HepG2 (cell line): ENCODE data around the gene MFAP2. TPM values are rescaled to one million over a fixed set of nuclear protein-coding genes. Genes with fewer than 3 reads are reported as not detected.

Experiments
- AHDC1 ChIP-seq: sonication (generic); formaldehyde crosslinking; IDR thresholded peaks from 2 replicates; pipeline ENCODE4 v1.5.1; 2020; ENCODE audit warnings: mild to moderate bottlenecking, missing genetic modification reagents, borderline replicate concordance
- CC2D1A ChIP-seq: sonication (generic); formaldehyde crosslinking; IDR thresholded peaks from 2 replicates; pipeline ENCODE4 v1.8.1; 2023; ENCODE audit warnings: mild to moderate bottlenecking, missing genetic modification reagents
- GABPA ChIP-seq, 2 experiments: IDR thresholded peaks; 2 replicates each; pipeline ENCODE4 v1.6.1; 2011 to 2016; ENCODE audit warnings: low read depth in 2 of 2, low read length in 1 of 2, missing biosample characterization in 1 of 2, missing genetic modification characterization in 1 of 2
- ISL2 ChIP-seq: sonication (generic); formaldehyde crosslinking; IDR thresholded peaks from 2 replicates; pipeline ENCODE4 v1.5.0; 2020; ENCODE audit warnings: missing genetic modification reagents
- KDM3A ChIP-seq: IDR thresholded peaks from 2 replicates; pipeline ENCODE4 v1.6.1; 2018; ENCODE audit warnings: low read depth, missing compliant biosample characterization
- MZF1 ChIP-seq: sonication (generic); formaldehyde crosslinking; IDR thresholded peaks from 2 replicates; pipeline ENCODE4 v1.8.1; 2023; ENCODE audit warnings: mild to moderate bottlenecking, missing genetic modification reagents, borderline replicate concordance
- PHF5A ChIP-seq: IDR thresholded peaks from one replicate; pipeline ENCODE4 v1.6.1; 2018; ENCODE audit warnings: low read depth, missing genetic modification reagents; ENCODE audit not compliant: unreplicated experiment
- POLR2G ChIP-seq: fragments of 200-400 bp; formaldehyde crosslinking; IDR thresholded peaks from 2 replicates; pipeline ENCODE4 v1.6.1; 2018; ENCODE audit warnings: mild to moderate bottlenecking, low read depth, low read length, moderate library complexity
- RFXANK ChIP-seq: IDR thresholded peaks from 2 replicates; pipeline ENCODE4 v1.6.1; 2016
- SP2 ChIP-seq: sonication (generic); formaldehyde crosslinking; IDR thresholded peaks from 2 replicates; pipeline ENCODE4 v1.5.1; 2020; ENCODE audit warnings: mild to moderate bottlenecking, missing genetic modification reagents
- TGIF2 ChIP-seq: IDR thresholded peaks from 2 replicates; pipeline ENCODE4 v1.6.1; 2016; ENCODE audit warnings: control low read depth, missing compliant biosample characterization
- ZBTB38 ChIP-seq: sonication (generic); formaldehyde crosslinking; IDR thresholded peaks from 2 replicates; pipeline ENCODE4 v1.5.1; 2020; ENCODE audit warnings: mild to moderate bottlenecking, missing genetic modification reagents
- ZFY ChIP-seq: sonication (generic); formaldehyde crosslinking; IDR thresholded peaks from 2 replicates; pipeline ENCODE4 v1.4.0; 2020; ENCODE audit warnings: missing genetic modification reagents
- ZNF543 ChIP-seq: sonication (generic); formaldehyde crosslinking; IDR thresholded peaks from 2 replicates; pipeline ENCODE4 v1.4.0; 2020; ENCODE audit warnings: mild to moderate bottlenecking, missing genetic modification reagents
- ZNF574 ChIP-seq: sonication (generic); formaldehyde crosslinking; IDR thresholded peaks from 2 replicates; pipeline ENCODE4 v1.4.0; 2020; ENCODE audit warnings: missing genetic modification reagents
- polyA plus RNA-seq, 8 experiments: library from polyadenylated mRNA; depleted of rRNA in 3 of 8; stranded (reverse) in 7 of 8; unstranded in 1 of 8; fragments of >200 nt; fragmentation: Illumina TruSeq in 4 of 8; extraction: Trizol in 4 of 8; gene quantifications; 2 replicates each; pipeline versions ENCODE4 v1.2.1 to v1.2.3, GENCODE V29; 2011 to 2016; ENCODE audit warnings: low read depth in 4 of 8, missing spikeins in 1 of 8, mixed read lengths in 1 of 8; ENCODE audit not compliant: insufficient read depth in 1 of 8
- total RNA-seq, 5 experiments: library from RNA; depleted of rRNA; stranded (reverse); fragments of >200 nt; fragmentation: Illumina TruSeq; extraction: Trizol; gene quantifications; 2 replicates each; pipeline ENCODE4 v1.2.3, GENCODE V29; 2016; ENCODE audit warnings: low read depth in 1 of 5
- TF ChIP-seq, protein P1 (sequence below): sonication (generic); formaldehyde crosslinking; IDR thresholded peaks from 2 replicates; pipeline ENCODE4 v1.8.0; 2022; ENCODE audit warnings: missing genetic modification reagents, mild to moderate bottlenecking, borderline replicate concordance

Gene MFAP2
- total and polyA plus RNA-seq, 2 of the 13 experiments (the other 11 are each of a cell fraction or from before 2014, with no cell fraction given): 1.1 to 1.4 TPM

DNA sequence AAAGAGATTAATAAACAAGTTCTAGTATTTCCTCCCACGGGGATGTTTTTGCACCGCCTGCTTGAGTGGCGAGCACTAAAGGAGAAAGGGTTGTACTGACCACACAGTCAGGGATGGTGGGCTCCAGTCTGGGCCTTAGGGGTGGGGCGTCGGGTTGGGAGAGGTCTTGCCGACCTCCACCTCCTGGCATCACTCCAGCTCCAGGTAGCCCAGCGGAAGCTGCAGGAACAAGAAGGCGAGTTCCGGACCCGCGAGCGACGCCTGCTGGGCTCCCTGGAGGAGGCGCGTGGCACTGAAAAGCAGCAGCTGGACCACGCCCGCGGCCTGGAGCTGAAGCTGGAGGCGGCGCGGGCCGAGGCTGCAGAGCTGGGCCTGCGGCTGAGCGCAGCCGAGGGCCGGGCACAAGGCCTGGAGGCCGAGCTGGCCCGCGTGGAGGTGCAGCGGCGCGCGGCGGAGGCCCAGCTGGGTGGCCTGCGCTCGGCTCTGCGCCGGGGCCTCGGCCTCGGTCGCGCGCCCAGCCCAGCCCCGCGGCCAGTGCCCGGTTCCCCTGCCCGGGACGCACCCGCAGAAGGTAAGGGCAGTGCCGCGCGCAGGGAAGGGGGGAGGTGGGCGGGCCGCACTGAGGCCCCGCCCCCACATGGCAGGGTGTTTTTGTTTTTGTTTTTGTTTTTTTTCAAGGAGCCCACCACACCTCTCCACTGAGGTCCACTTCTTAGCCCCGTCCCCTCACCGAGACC is 19.7 kb downstream of the MFAP2 start (continued):
- TF ChIP-seq ZNF574 (CRISPR knock-in tag): peak; percentile 59; the same call in 1 of the 2 replicates
- TF ChIP-seq GABPA (IDR thresholded peaks at IDR 0.05; ENCODE audit: low read depth, low read length): peak; percentile 43
- TF ChIP-seq GABPA (CRISPR knock-in tag; IDR thresholded peaks at IDR 0.05; ENCODE audit: low read depth): peak; percentile 58
- TF ChIP-seq MZF1: no peak
- 0 out of 2 replicates have a peak, but pooled peaks have one; percentile 37 for TF ChIP-seq POLR2G
- TF ChIP-seq, protein P1, sequence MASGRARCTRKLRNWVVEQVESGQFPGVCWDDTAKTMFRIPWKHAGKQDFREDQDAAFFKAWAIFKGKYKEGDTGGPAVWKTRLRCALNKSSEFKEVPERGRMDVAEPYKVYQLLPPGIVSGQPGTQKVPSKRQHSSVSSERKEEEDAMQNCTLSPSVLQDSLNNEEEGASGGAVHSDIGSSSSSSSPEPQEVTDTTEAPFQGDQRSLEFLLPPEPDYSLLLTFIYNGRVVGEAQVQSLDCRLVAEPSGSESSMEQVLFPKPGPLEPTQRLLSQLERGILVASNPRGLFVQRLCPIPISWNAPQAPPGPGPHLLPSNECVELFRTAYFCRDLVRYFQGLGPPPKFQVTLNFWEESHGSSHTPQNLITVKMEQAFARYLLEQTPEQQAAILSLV (CRISPR knock-in tag): 0 out of 2 replicates have a peak, but pooled peaks have one; percentile 31
- TF ChIP-seq AHDC1 (CRISPR knock-in tag): 0 out of 2 replicates have a peak, but pooled peaks have one; percentile 21
- TF ChIP-seq SP2 (CRISPR knock-in tag): no peak
- TF ChIP-seq RFXANK (CRISPR knock-in tag): no peak
- TF ChIP-seq TGIF2 (CRISPR knock-in tag): no peak
- no peak for TF ChIP-seq CC2D1A
- no peak for TF ChIP-seq ZNF543 (CRISPR knock-in tag)
- TF ChIP-seq KDM3A (CRISPR knock-in tag): no peak
- TF ChIP-seq ZFY (CRISPR knock-in tag): peak; percentile 88
- no peak for TF ChIP-seq ISL2 (CRISPR knock-in tag)
- TF ChIP-seq PHF5A (CRISPR knock-in tag): no peak
- TF ChIP-seq ZBTB38 (CRISPR knock-in tag): 0 out of 2 replicates have a peak, but pooled peaks have one; percentile 27
